DMS79 treated with DMSO at 0.1 percent for 48 hours (cell line): Measurements from ENCODE around the gene CACNA2D3.
"Not testable (repeated sequence)": the region's sequence is repeated elsewhere in the genome, so short reads cannot be mapped to it uniquely, and the experiment has no call there.

Experiments
- DNase-seq: peaks from one replicate; lab custom pipeline; 2025; lab: John Stamatoyannopoulos, UW

Gene CACNA2D3

DNA sequence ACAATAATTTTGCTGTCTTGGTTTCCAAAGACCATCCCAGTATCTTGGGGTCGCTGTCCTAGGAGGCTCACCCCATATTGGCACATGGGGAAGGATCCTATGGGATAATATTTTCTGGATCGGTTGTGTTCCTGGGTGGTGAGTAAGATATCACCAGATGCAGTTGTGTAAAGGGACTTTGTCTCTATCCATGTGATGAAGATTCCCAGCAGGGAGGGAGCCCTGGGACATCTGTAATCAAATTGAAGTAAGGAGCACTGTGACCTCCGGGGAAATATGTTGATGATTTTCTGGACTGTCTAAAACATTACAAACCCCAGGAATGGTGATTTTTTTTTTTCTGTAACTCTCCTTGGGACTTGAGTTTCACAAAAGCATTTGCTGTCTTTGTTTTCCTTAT lies 841.7 kb downstream of the CACNA2D3 start:
- DNase-seq, result no peak

- no peak for DNase-seq
Observed at GRCh38 chr3:54965746-54966145, 843.4 kb downstream of the CACNA2D3 start.

DNA sequence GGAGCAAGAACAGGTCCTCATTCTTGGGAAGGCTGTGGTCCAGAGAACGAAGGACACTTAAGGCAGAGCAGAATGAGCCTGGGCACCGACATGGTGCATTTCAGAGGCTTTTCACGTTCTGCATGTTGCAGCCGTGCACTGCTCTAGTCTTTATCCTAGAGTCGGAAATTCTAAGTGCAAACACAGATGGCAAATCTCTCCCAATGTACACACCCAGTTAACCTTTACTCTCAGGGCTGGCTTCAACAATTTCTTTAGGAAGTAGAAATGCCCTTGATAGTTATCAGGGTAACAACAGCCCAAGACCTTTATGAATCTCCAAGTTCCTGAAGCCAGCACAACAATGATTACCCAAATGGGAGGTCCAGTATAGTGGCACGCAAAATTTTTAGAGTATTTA lies 844.6 kb downstream of the CACNA2D3 start:
- DNase-seq, result no peak

- no peak for DNase-seq
Observed at GRCh38 chr3:54967731-54968161, 845.4 kb downstream of the CACNA2D3 start.

DNA sequence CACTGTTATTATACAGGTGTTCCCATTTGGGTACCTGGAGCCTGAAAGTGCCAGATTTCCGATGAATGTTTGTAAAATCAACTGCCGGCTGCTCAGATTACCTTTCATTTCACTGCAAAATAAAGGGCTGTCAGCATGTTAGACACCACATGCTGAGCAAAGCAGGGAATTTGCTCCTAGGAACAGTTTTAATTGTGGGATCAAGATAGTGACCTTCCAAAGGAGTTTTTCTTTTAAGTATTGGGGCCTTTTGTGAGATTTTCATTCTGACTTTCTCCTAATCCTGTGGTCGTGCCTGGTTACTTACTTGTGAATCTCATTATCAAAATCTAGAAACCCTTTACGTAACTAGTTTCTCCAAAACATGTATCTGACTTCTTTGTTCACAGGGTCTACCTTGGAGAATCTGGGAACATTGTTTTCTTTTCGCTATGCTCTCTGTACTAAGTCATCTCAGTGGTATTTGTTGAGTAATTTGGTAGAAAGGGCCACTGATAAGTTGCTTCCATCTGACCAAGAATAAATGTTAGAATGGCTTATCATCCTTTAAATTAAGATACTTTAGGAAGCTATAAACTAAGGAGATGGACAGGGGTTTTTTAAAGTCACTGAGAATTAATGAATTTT lies 846.3 kb downstream of the CACNA2D3 start:
- no peak for DNase-seq

GRCh38 chr3:54969652-54970051 lies 847.3 kb downstream of the CACNA2D3 start:
- DNase-seq, result no peak

GRCh38 chr3:54970895-54971294 lies 848.5 kb downstream of the CACNA2D3 start:
- no peak for DNase-seq

DNA sequence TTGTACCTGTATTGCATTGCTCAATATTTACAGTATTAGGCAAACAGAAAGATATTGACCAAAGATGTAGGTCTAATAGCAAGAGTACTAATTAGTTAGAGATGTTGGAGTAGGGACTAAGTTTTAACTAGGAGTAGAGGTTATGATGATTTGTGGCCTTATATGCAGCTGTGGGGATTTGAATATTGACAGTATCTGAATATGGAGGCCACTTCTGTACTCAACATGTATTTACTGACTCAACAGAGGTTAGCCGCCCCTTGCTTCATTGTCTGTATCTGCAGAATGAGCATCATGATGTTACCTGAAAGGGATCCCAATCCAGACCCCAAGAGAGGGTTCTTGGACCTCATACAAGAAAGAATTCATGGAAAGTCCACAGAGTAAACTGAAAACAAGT lies 855.1 kb downstream of the CACNA2D3 start:
- no peak for DNase-seq

DNA sequence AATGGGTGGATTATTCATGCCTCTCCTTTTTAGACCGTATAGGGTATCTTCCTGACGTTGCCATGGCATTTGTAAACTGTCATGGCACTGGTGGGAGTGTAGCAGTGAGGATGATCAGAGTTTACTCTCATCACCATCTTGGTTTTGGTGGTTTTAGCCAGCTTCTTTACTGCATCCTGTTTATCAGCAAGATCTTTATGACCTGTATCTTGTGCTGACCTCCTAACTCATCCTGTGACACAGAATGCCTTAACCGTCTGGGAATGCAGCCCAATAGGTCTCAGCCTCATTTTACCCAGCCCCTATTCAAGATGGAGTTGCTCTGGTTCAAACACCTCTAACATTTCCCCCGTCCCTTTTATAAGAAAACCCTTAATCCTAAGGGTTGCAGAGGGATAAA lies 855.6 kb downstream of the CACNA2D3 start:
- DNase-seq, result not testable (repeated sequence)

- no peak for DNase-seq
Observed at GRCh38 chr3:54982807-54983206, 860.5 kb downstream of the CACNA2D3 start.

- no peak for DNase-seq
Observed at GRCh38 chr3:54983266-54984099, 861.1 kb downstream of the CACNA2D3 start.

DNA sequence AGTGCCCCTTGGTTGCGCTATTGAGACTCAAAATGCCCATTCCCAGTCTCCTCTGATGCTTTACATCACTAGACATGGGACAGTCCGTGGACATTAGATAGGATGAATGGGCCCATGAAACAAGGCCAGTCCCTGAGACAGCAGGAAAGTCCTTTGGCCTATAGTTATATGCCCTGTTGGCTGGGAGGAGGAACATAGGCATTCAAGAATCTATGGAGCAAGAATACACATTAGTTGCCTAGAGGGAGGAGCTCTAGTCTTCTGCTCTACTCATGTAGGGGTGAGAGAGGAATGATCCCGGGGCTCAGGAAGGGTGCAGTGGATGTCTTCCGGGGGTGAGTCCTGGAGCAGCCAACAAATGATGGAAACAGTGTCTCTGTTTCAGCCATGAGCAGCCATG lies 863.5 kb downstream of the CACNA2D3 start:
- DNase-seq, result no peak

- no peak for DNase-seq
Observed at GRCh38 chr3:54986294-54986693, 863.9 kb downstream of the CACNA2D3 start.

GRCh38 chr3:54987719-54988118 lies 865.4 kb downstream of the CACNA2D3 start:
- peak; percentile 65 for DNase-seq

GRCh38 chr3:54988302-54988837 lies 866.0 kb downstream of the CACNA2D3 start:
- DNase-seq, result no peak

DNA sequence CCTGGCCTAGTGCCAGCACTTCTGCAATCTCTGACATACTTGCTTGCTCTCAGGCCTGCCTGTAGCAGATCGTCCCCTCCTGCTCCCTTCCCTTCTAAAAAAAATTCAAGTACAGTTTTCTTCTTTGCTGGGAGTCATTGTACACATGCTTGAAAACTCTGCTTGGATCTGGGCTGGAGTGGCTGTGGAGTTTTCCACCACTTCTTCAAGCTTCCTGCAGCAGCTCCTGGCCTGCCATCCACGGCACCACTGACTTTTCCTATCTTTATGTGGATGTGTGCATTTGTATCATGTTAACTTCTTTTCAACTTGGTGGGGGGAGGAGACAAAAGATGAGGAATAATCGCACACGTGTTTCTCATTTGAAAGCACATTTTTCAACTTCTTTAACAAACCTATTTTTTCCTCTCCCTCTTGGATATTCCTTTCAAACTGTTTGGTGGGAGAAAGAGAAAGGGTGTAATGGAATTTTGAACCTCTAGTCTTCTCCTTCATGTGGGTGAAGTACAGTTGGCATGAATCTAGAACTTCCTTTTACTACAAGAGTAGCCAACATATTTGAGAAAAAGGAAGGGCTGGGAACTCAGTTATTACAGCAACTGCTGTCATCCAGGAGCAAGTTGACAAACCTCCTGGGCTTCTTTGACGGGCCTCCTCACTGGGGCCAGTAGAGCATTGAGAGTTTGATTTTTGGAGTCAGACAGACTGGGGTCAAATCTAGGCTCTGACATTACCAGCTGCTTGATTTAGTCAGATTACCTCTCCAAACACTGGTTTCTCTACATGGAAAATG lies 866.7 kb downstream of the CACNA2D3 start:
- DNase-seq, result peak; percentile 47

DNA sequence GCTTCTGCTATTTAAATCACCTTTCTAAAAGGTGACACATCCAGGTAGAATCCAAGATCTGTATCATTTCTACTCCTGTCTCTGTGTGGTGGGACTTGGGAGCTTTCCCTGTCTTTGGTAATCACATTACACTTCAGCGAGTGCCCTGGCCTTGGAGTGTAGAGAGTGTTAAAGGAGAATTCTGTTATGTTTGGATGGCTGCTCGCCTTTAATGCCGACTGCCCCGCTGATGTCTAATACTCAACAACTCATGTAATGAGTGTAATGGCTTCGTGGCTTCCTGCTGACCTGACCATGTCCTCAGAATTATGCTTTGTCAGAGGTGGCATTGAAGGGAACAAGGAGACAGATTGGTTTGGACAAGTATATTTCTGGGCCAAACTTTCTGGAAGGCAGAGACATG lies 871.8 kb downstream of the CACNA2D3 start:
- no peak for DNase-seq

DNA sequence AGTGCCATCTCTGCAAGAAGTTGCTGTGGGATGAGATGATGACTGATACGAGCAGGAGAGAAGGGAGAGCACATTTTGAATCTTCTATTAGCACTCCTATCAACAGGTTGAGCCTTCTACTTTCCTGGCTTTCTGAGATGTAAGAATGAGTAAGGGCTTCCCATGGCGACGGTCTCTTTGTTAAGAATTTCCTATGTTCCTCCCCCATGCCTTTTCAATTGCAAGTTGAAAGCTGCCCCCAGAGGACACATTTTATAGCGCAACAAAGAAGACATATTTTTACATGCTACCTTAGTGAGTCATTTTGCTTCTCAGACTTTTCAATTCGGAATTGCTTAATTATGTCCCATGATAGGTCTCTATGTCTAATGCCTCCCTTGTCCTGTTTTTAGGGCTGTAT lies 876.8 kb downstream of the CACNA2D3 start:
- no peak for DNase-seq

GRCh38 chr3:54999811-55000210 lies 877.5 kb downstream of the CACNA2D3 start:
- DNase-seq, result no peak

GRCh38 chr3:55000546-55000945 lies 878.2 kb downstream of the CACNA2D3 start:
- peak; percentile 58 for DNase-seq

- DNase-seq, result no peak
Observed at GRCh38 chr3:55000953-55001352, 878.6 kb downstream of the CACNA2D3 start.

- no peak for DNase-seq
Observed at GRCh38 chr3:55002416-55002930, 880.1 kb downstream of the CACNA2D3 start.
